Spleen (tissue), 11 donors: Measurements from ENCODE around the gene CYP24A1. TPM values are rescaled to one million over a fixed set of nuclear protein-coding genes. Genes with fewer than 3 reads are reported as not detected.
"Not testable (repeated sequence)": the region's sequence is repeated elsewhere in the genome, so short reads cannot be mapped to it uniquely, and the experiment has no call there.

Source experiments
- DNase-seq: peaks from one replicate; pipeline ENCODE4 v3.0.0-alpha.2; 2020
- H3K27ac ChIP-seq, 8 donors: fragments of 200-600 bp; sonication (generic) in 7 of 8; 1 replicate in 4 of 8; 2 replicates in 4 of 8; pipeline versions ENCODE4 v1.5.0 to v1.8.0; 2016 to 2021; ENCODE audit warnings: inconsistent platforms in 4 of 8, mild to moderate bottlenecking in 4 of 8, moderate library complexity in 1 of 8
- H3K27me3 ChIP-seq, 7 donors: fragments of 200-600 bp; sonication (generic) in 6 of 7; replicated peaks in 1 of 7; 1 replicate in 4 of 7; 2 replicates in 3 of 7; pipeline versions ENCODE4 v1.5.0 to v1.8.0; 2016 to 2021; ENCODE audit warnings: inconsistent platforms in 3 of 7, mild to moderate bottlenecking in 1 of 7
- H3K36me3 ChIP-seq, 6 donors: fragments of 200-600 bp; sonication (generic) in 5 of 6; 1 replicate in 4 of 6; 2 replicates in 2 of 6; pipeline versions ENCODE4 v1.5.0 to v1.8.0; 2016 to 2021; ENCODE audit warnings: inconsistent platforms in 2 of 6
- H3K4me1 ChIP-seq, 6 donors: fragments of 200-600 bp; sonication (generic) in 5 of 6; 1 replicate in 3 of 6; 2 replicates in 3 of 6; pipeline versions ENCODE4 v1.5.0 to v1.8.0; 2016 to 2021; ENCODE audit warnings: inconsistent platforms in 3 of 6
- H3K4me3 ChIP-seq, 8 donors: fragments of 200-600 bp; sonication (generic) in 7 of 8; 1 replicate in 4 of 8; 2 replicates in 4 of 8; pipeline versions ENCODE4 v1.5.0 to v1.8.0; 2016 to 2021; ENCODE audit warnings: inconsistent platforms in 4 of 8, mild to moderate bottlenecking in 4 of 8, moderate library complexity in 2 of 8
- H3K9me3 ChIP-seq, 8 donors: fragments of 200-600 bp; sonication (generic) in 7 of 8; 1 replicate in 4 of 8; 2 replicates in 4 of 8; pipeline versions ENCODE4 v1.5.0 to v1.8.0; 2016 to 2021; ENCODE audit warnings: inconsistent platforms in 4 of 8
- POLR2A ChIP-seq, 3 donors: fragments of 450-650 bp; IDR thresholded peaks; one replicate each; pipeline ENCODE4 v1.5.1; 2017; ENCODE audit warnings: antibody characterized with exemption in 3 of 3, mild to moderate bottlenecking in 1 of 3
- POLR2AphosphoS5 ChIP-seq, 3 donors: sonication (generic); formaldehyde crosslinking; IDR thresholded peaks; one replicate each; pipeline ENCODE4 v1.5.1; 2017; ENCODE audit warnings: antibody characterized with exemption in 3 of 3
- WGBS, 5 donors: extraction: QIAGEN DNeasy Blood & Tissue Kit in 3 of 5; methylation state at CpG; one replicate each; pipeline versions ENCODE4 v1.1.5 to v1.1.7; 2013 to 2018; 5-methylcytosine and 5-hydroxymethylcytosine counted together
- intact Hi-C: fragments of 100-400 bp; cut with DNase I; formaldehyde crosslinking; loops from one replicate; pipeline ENCODE4 v1.15.0; 2023; ENCODE audit warnings: low total_unique reads
- polyA plus RNA-seq, 3 donors: library from polyadenylated mRNA; stranded (reverse); fragments of 200-250 nt; gene quantifications; one replicate each; pipeline ENCODE4 v1.2.1, GENCODE V29; 2013
- total RNA-seq, 7 donors: library from RNA; depleted of rRNA in 3 of 7; stranded (reverse); fragments of >200 nt in 3 of 7; fragmentation: NEBNext Ultra II Directional in 4 of 7; extraction: Animal tissue kit (Norgen Biotek cat#: 25700) in 4 of 7; gene quantifications; one replicate each; pipeline versions ENCODE4 v1.1.0 to v1.2.1, GENCODE V29; 2016 to 2021
- TF ChIP-seq, protein P1 (sequence below), 11 experiments: fragments of 200-600 bp in 7 of 11; fragments of 450-650 bp in 4 of 11; sonication (generic) in 4 of 11; IDR thresholded peaks in 8 of 11; conservative IDR thresholded peaks in 3 of 11; 1 replicate in 7 of 11; 2 replicates in 4 of 11; pipeline versions ENCODE4 v1.4.0 to v1.8.0; 2016 to 2021; ENCODE audit warnings: antibody characterized with exemption in 11 of 11, inconsistent platforms in 4 of 11, mild to moderate bottlenecking in 1 of 11
- donor health status: healthy with polysubstance abuse.
- donor health status: DM: no; HTN: no; CAD: no; lungs with moderate emphysema.
- donor health status: DM: no; HTN: no; CAD: no.
- donor health status: Bipolar disorder and iron deficiency.
- donor health status: healthy.
- donor health status: DM: no; HTN: no; CAD: no.
- donor health status: DM: yes; HTN: yes; CAD: no.

CYP24A1 gene
- total and polyA plus RNA-seq, 10 donors = not detected

DNA sequence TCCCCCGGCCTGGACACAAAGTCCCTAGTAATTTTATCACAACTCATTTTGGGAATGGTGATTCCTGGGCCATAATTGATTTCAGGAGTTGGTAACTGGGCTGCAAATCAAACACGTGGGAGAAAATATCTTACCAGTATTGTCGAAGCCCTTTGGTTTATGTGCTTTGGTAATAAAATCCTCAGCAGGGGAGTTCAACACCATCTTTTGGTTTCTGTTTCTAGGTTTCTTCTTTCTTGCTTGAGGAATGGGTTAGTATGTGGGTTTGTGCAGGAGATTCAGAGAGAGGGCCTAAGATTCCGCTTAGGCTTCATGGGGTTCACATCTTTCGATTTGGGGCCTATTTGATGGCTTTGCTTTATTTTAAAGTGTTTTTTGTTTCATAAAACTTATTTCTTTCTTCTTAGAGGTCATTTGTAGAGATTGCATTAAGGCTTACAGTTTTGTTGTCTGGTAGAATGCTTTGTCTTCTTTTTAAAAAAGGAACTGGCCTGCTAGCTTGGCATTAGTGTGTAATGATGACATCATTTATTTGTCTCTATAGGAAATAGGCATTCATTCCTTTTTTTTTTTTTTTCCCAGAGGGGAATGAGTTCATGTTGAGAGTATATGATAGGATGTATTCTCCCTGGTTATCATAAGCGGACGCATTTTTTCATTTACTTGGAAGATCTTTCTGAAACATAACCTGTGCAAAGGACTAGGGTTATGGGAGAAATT, 45.8 kb downstream of the CYP24A1 start:
- H3K4me1 ChIP-seq = peaks cover 0 to 4% (median 0%) of the 10 kb centered on the region in 6 donors
- no peak overlapping the region for H3K27ac ChIP-seq
- H3K4me3 ChIP-seq = no peak overlapping the region
- DNase-seq = no peak
- H3K27me3 ChIP-seq = peaks cover 0 to 4% (median 0%) of the 10 kb centered on the region in 7 donors
- WGBS, 5 donors = 78 to 93% (median 81%) methylated on average over 7 of the region's 7 CpGs
- intact Hi-C loops = no loop called here
- peaks cover 0 to 12% (median 5%) of the 10 kb centered on the region in 8 donors for H3K9me3 ChIP-seq
- H3K36me3 ChIP-seq = no peaks in the 10 kb centered on the region
- TF ChIP-seq, protein P1, sequence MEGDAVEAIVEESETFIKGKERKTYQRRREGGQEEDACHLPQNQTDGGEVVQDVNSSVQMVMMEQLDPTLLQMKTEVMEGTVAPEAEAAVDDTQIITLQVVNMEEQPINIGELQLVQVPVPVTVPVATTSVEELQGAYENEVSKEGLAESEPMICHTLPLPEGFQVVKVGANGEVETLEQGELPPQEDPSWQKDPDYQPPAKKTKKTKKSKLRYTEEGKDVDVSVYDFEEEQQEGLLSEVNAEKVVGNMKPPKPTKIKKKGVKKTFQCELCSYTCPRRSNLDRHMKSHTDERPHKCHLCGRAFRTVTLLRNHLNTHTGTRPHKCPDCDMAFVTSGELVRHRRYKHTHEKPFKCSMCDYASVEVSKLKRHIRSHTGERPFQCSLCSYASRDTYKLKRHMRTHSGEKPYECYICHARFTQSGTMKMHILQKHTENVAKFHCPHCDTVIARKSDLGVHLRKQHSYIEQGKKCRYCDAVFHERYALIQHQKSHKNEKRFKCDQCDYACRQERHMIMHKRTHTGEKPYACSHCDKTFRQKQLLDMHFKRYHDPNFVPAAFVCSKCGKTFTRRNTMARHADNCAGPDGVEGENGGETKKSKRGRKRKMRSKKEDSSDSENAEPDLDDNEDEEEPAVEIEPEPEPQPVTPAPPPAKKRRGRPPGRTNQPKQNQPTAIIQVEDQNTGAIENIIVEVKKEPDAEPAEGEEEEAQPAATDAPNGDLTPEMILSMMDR (IDR thresholded peaks at IDR 0.05 in 8 of 11, conservative IDR thresholded peaks at IDR 0.05 in 3 of 11) = no peak
- TF ChIP-seq POLR2AphosphoS5 (IDR thresholded peaks at IDR 0.05) (no peak), POLR2A (IDR thresholded peaks at IDR 0.05) (no peak)

DNA sequence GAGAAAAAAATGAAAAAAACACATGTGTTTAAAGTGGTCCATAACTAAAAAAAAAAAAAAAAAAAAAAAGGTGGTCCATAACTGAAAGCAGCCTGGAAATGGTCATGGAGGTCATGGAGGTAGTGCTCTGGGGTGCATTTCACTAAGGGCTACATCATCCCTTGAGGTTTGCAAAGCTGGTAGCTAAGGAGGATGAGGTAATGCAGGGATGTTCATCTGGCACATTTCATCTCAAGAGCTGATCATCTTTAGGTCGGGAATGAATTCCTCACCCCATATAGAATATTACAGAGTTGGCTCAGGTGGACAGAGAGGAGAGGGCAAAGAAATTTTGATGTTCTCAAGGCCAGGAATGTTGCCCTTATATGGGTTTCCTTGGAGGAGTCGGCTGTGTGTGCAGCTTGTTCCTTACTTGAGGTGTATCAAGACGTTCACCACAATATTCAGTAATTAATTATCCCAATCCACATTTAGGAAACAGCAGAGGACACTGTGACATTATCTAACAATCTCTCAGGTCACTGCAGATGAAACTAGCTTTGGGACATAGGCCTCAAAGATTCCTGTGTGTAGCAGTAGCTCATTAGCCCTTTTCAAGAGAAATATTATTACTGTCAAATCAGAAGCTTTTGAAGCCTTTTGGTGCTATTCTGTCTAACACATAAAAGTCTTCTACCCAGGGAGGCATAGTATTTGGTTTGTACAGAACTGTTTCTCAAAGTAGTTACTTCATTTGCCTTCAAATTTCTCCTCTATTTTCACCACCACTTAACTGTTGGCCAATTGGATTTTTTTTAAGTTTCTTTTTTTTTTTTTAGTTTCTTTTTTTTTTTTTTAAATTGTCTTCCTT, 46.8 kb downstream of the CYP24A1 start:
- Histone ChIP-seq H3K4me1 (no peaks in the 10 kb centered on the region), H3K9me3 (peaks cover 0 to 12% (median 5%) of the 10 kb centered on the region in 8 donors), H3K27ac (no peak overlapping the region), H3K4me3 (no peak overlapping the region), H3K36me3 (no peaks in the 10 kb centered on the region), H3K27me3 (peaks cover 0 to 4% (median 0%) of the 10 kb centered on the region in 7 donors)
- TF ChIP-seq POLR2AphosphoS5 (IDR thresholded peaks at IDR 0.05) (no peak), POLR2A (IDR thresholded peaks at IDR 0.05) (no peak)
- TF ChIP-seq, protein P1 (IDR thresholded peaks at IDR 0.05 in 8 of 11, conservative IDR thresholded peaks at IDR 0.05 in 3 of 11) = no peak
- no peak for DNase-seq
- intact Hi-C loops = no loop called here
- 69 to 84% (median 75%) methylated on average over 3 of the region's 3 CpGs for WGBS, 5 donors

DNA sequence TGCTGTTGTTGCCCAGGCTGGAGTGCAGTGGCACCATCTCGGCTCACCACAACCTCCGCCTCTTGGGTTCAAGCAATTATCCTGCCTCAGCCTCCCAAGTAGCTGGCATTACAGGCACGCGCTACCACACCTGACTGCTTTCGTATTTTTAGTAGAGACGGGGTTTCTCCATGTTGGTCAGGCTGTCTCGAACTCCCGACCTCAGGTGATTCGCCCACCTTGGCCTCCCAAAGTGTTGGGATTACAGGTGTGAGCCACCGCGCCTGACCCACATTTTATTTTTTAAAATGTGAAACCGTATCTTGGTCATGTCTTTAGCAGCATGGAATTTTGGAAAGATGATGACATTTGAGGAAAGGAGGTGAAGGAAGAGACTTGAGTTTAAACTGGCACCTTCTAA, 47.5 kb downstream of the CYP24A1 start:
- H3K36me3 ChIP-seq, H3K27ac ChIP-seq, intact Hi-C loops, H3K4me3 ChIP-seq, H3K4me1 ChIP-seq, DNase-seq, H3K27me3 ChIP-seq: not testable (repeated sequence)
- 92 to 95% (median 94%) methylated on average over 12 of the region's 12 CpGs for WGBS, 5 donors
- peaks cover 0 to 12% (median 5%) of the 10 kb centered on the region in 8 donors for H3K9me3 ChIP-seq

DNA sequence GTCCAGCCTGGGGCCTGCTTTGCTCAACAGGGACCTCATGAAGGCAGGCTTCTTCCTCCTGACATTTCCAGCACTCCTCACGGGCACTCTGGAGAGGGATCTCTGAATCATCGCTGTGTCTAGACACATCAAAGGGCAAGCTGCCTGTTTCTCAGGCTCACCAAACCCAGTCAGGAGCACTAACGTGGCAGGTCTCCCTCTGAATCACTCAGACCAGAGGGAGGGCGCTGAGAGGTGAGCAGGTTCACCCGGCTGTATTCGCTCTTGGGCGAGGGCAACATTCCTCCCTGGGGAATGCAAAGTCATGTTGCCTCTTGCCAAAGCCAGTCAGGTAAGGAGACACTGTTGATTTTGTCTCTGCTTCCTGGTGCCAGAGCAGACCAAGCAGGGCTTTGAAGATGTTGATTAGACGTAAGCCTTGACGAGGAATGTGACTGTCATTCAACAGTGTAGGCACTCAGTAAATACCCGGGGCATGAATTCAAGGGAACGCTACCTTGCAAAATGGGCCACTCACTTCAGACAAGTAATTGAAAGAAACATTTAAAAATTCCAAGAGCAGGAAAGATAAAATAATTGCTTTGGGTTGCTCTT, 50.1 kb downstream of the CYP24A1 start:
- Histone ChIP-seq H3K4me1 (no peaks in the 10 kb centered on the region), H3K4me3 (no peak overlapping the region), H3K27me3 (no peaks in the 10 kb centered on the region), H3K27ac (no peak overlapping the region), H3K9me3 (no peaks in the 10 kb centered on the region), H3K36me3 (no peaks in the 10 kb centered on the region)
- WGBS, 5 donors = 81 to 90% (median 87%) methylated on average over 9 to 11 of the region's 11 CpGs
- intact Hi-C loops = no loop called here
- TF ChIP-seq, protein P1 (IDR thresholded peaks at IDR 0.05 in 8 of 11, conservative IDR thresholded peaks at IDR 0.05 in 3 of 11) = no peak
- TF ChIP-seq POLR2AphosphoS5 (IDR thresholded peaks at IDR 0.05) = no peak
- no peak for TF ChIP-seq POLR2A (IDR thresholded peaks at IDR 0.05)
- no peak for DNase-seq
